ENCODE measurements around the gene GARIN5A.

GRCh38 chr19:50417111-50418081, 59.3 kb downstream of the GARIN5A start:
- no peak for TF ChIP-seq CTCF (IDR thresholded peaks at IDR 0.05)
- TF ChIP-seq POLR2A (IDR thresholded peaks at IDR 0.05), result no peak
- TF ChIP-seq EP300 (IDR thresholded peaks at IDR 0.05), result no peak

Data from sigmoid colon (tissue), 4 donors.